HG03175 (cell line): ENCODE measurements around the gene TMEM208.

Source experiments
- ATAC-seq: cut with Tn5 transposase; IDR thresholded peaks from one replicate; pipeline ENCODE4 v1.9.1; 2021; ENCODE audit warnings: mild to moderate bottlenecking, moderate library complexity; ENCODE audit not compliant: unreplicated experiment

The TMEM208 gene

GRCh38 chr16:67207249-67208091, 19.5 kb upstream of the TMEM208 start:
- ATAC-seq: no peak

- no peak for ATAC-seq
These were observed 18.6 kb upstream of the TMEM208 start for GRCh38 chr16:67208154-67208896.

GRCh38 chr16:67209565-67209964, 17.4 kb upstream of the TMEM208 start:
- no peak for ATAC-seq

- no peak for ATAC-seq
These were observed 16.6 kb upstream of the TMEM208 start for GRCh38 chr16:67210069-67210937.

GRCh38 chr16:67211674-67212073, 15.3 kb upstream of the TMEM208 start:
- ATAC-seq: no peak

- no peak for ATAC-seq
These were observed 14.2 kb upstream of the TMEM208 start for GRCh38 chr16:67212766-67213165.

- ATAC-seq: no peak
These were observed 13.5 kb upstream of the TMEM208 start for GRCh38 chr16:67213197-67214019.

GRCh38 chr16:67215706-67216105, 11.2 kb upstream of the TMEM208 start:
- no peak for ATAC-seq

GRCh38 chr16:67216612-67217490, 10.1 kb upstream of the TMEM208 start:
- no peak for ATAC-seq

GRCh38 chr16:67223992-67224391, 2.9 kb upstream of the TMEM208 start:
- ATAC-seq: no peak

GRCh38 chr16:67226295-67226803, 581 bp upstream of the TMEM208 start:
- no peak for ATAC-seq

- ATAC-seq: no peak
These were observed 614 bp downstream of the TMEM208 start for GRCh38 chr16:67227567-67227921.

- no peak for ATAC-seq
These were observed 1.3 kb downstream of the TMEM208 start for GRCh38 chr16:67228034-67228785.

GRCh38 chr16:67228905-67229304, 2.0 kb downstream of the TMEM208 start:
- ATAC-seq: no peak

- ATAC-seq: no peak
These were observed 3.2 kb downstream of the TMEM208 start for GRCh38 chr16:67229906-67230808.

- no peak for ATAC-seq
These were observed 4.1 kb downstream of the TMEM208 start for GRCh38 chr16:67230809-67231660.

- ATAC-seq: no peak
These were observed 6.7 kb downstream of the TMEM208 start for GRCh38 chr16:67233596-67233995.
